HG03097 (cell line): ENCODE measurements around the gene IQGAP2.
"Not testable (repeated sequence)": the region's sequence is repeated elsewhere in the genome, so short reads cannot be mapped to it uniquely, and the experiment has no call there.

Experiments
- ATAC-seq: cut with Tn5 transposase; IDR thresholded peaks from one replicate; pipeline ENCODE4 v1.9.1; 2021; ENCODE audit not compliant: unreplicated experiment, low FRiP score

IQGAP2 gene

DNA sequence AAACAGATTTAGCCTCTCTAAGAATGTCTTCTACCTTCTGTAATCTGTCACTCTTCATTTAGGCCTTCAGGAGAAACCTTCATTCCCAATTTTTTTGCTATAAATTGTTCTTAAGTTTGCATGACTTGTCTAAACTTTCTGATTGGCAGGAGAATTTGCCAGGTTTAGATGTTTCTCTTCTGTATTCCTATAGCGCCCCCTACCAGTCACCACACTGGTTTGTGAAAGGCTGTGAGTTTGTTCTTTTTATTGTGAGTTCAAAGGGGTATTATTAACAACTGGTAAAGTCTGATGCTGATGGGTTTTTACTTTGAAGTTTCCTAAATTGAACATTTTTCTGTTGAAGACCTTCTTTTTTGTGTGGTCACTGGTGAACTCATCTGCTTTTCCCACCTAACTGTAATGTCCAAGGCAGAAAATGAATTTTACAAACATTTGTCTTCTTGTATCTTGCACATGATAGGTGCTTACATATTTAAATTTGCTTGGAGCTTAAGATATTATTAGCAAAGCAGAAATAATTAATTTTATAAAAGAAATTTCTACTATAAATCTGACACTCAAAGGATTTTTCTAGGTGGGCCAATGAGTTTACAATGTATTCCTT lies 238.5 kb downstream of the IQGAP2 start:
- ATAC-seq: no peak

DNA sequence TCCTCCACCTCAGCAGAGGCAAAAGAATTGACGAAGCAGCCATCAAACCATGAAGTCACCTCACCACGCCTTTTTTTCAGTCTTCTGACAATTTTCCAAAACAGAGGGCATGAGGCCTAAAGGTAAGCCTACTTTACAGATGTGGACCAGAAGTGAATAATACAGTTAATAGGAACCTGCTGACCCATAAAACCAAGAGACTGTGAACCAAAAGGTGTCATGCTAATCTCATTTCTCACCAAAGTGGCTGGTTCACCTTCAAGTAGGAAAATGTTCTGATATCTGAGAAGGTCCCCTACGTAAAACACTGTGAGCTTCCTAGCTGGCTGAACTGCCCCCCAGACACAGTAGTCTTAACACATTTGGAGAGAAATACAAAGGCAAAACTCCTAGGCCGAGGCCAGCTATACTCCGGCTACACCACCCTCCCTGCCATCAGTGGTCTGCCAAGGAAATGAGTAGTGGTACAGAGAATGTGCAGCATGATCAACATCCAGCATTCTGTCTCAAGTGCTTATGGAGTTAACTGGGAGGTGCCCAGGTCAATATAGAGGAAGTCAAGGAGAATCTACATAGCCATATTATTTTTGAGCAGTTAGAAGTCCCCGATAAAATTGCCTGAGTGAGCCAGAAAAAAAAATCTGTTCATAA lies 239.4 kb downstream of the IQGAP2 start:
- ATAC-seq: no peak

DNA sequence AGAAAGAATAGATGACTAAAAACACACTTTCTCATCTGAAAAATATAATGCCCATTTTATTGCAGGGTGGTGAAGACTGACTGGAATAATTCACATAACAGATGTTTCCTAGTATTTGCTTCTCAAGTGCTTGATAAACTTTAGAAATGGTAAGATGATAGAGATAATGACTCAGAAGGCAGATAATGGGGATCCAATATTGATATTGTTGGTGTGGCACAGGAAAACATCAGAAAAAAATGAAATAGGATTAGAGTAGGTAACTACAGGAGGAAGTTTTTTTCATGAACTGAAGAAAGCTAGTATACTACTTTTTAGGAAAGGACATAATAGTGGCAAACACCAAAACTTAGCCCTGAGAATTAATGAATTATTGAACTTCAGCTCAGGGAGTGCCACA lies 240.3 kb downstream of the IQGAP2 start:
- ATAC-seq: no peak

- ATAC-seq: no peak
Observed at GRCh38 chr5:76649140-76649539, 246.1 kb downstream of the IQGAP2 start.

DNA sequence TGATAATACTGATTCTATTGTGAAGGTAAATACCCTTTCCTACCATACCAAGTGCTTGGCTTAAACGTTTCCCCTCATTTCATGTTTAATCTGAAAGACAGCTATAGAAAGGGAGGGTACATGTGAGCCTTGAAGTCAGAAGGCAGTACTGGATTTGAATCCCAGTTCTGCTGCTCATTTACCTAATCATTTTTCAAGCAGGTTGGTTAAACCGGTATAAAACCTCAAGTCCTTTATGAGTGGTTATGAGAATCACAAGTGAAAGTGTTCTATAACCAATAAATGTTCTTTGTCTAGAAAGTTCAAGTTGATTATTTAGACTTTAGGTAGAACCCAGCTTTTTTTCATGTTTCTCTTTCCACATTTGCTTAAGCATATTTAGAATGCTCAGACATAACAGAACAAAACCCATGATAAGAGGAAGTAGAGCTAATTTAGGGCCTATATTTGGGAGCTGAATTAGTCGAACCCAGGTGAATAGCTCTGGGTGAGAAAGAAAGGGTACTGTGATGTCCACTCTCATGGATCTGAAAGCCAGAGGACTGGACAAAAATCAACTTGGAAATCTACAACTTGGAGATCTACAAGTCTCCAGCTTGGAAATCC lies 249.8 kb downstream of the IQGAP2 start:
- ATAC-seq: no peak

DNA sequence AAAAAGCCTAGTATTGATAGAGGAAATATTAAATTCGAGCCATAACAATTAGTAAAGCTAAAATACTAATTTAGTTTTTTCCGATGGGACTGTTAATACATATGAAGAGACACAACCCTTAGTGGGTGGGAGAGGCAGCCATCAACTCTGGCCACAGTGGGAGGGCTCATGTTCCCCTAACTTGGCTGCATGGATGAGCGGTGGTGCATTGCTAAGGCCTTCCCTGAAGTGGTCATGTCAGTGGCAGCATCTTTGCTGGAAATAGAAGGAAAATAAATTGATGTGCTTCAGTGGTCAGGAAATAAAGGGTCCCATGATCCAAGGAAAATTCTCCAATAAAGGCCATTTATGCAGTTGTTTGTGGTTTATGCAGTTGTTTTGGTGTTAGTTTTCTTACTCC lies 254.0 kb downstream of the IQGAP2 start:
- no peak for ATAC-seq

DNA sequence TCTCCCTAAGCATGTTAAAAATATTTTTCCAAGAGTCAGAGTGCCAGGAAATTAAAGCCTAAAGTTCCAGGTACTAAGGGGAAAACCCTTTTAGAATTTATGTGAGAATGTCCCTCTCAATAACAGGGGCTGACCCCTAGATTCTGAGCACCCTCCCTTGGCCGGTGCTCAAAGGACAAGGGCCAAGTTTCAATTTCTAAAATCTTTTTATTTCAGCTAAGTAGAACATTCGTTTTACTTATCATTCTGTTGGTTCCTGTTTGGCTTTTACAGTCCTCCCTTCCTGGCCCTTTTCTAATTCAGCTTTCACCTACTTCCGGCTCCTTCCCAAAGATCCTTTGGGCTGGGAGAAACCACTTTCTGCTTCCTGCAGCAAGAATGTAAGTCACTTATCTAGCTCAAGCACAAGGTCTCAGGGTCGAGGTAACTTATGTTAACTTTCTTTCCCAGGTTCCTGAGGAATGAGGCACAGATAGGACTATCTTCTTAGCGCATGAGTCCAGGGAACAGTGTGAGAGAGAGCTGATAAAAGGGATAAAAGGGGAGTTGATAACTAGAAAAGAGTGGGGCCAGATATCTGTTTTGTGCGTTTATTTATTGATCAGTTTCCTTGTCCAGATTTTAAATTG lies 254.7 kb downstream of the IQGAP2 start:
- ATAC-seq: no peak

GRCh38 chr5:76660360-76660759 lies 257.3 kb downstream of the IQGAP2 start:
- no peak for ATAC-seq

DNA sequence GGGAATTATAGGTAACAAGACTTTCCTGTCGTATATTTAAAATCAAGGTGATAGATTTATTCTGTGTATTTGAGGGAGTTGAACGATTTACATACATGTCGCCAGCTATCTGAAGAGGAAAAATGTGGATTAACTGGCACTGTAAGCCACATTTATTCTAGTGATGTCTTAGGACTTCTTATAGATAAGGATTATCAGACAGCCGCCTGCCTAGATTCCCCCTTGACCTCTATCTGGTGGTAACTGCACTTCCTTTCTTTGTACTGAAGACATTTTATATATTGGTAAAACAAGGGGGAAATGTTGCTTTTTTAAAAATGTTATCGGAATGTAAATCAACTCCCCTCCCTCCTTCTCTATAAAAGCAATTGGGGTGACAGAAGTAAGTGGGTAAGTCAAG lies 259.4 kb downstream of the IQGAP2 start:
- no peak for ATAC-seq

GRCh38 chr5:76663573-76663972 lies 260.5 kb downstream of the IQGAP2 start:
- ATAC-seq: no peak

DNA sequence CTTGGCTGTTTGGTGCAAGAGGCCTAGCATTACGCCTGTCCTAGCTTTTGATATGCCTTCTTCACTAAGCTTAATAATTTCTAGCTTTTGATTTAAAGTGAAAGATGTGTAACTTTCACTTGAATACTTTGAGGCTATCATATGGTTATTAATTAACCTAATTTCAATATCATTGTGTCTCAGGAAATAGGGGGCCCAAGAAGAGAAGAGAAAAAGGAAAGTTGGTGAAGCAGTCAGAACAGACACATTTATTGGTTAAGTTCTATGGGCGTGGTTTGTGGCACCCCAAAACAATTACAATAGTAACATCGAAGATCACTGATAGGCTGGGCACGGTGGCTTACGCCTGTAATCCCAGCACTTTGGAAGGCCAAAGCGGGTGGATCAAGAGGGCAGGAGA lies 261.0 kb downstream of the IQGAP2 start:
- no peak for ATAC-seq

DNA sequence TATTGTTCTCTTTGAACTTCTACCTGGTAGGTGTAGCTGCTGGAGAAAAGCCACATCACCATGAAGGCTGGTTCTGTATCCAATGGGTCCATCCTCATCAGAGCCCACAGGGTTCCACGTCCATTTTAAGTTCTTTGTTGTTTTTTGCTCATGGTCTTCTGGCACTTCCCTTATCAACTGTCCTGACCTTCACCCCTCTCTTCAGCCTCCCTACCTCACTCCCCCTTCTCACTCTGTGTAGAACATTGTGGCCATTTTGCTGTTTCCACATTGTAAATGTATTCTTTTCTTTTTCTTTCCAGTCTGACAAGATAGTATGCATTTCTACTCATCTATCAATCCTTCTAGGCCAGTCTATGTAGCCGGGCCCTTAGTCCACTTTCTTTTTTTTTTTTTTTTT lies 264.4 kb downstream of the IQGAP2 start:
- ATAC-seq: no peak

- ATAC-seq: no peak
Observed at GRCh38 chr5:76669245-76669644, 266.2 kb downstream of the IQGAP2 start.

- ATAC-seq: no peak
Observed at GRCh38 chr5:76670508-76670907, 267.4 kb downstream of the IQGAP2 start.

DNA sequence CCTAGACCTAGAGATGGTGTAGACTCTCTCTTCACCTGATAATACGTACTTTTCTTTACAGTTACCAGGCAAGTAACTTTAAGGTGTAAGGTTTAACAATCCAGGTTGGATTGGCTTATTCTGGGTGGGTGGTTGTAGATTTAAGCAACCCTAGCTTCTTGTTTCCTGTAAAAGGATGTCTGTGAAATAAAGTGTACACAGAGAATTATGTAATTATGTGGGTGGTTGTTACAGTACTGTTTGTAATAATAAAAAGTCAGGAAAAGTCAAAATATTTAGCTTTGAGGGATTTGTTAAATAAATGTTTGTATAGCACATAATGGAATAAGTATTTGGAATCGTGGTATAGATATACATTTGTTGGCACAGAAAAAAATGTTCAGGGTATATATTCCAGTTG lies 269.2 kb downstream of the IQGAP2 start:
- ATAC-seq: no peak

DNA sequence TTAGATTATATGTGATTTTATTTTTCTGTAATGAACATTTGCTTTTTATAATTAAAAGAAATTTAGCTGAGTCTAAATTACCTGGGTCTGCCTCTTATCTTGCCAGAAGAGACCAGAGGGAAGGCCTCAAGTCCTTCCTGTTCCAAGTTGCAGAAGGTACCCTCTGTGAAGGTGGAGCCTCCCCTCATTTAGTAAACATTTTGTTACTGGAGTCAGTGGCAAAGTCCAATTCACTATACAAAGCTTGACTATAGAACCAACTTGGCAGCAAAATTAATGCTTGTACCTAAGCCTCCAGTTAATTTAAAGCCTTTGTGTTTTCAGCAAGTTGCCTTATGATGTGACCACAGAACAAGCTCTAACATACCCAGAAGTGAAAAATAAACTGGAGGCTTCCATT lies 270.0 kb downstream of the IQGAP2 start:
- ATAC-seq: no peak

DNA sequence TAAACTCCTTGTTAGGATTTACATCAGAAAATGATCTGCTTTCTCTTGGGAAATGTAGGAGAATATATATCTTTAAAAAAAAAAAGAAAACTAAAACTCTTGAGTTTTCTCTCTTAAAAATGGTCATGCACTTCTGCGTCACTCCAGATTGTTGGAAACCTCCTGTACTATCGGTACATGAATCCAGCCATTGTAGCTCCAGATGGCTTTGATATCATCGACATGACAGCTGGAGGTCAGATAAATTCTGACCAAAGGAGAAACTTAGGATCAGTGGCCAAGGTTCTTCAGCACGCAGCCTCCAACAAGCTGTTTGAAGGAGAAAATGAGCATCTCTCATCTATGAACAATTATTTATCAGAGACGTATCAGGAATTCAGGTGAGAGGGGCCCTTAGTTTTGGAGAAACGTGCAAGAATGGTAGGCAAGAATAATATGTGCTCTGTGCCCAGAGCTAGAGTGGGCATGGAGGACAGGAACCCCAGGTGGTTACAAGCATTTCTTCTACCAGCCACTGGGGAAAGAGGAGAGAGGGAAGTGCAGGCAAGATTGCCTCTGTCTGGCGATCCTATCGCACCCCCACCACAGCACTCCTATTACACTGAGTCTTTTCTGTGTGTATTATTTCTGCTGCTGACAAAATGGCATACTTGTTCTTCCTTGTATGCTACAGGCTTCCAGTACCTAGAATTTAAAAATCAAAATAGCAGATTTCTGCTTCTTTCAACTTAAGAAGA lies 271.4 kb downstream of the IQGAP2 start:
- no peak for ATAC-seq

DNA sequence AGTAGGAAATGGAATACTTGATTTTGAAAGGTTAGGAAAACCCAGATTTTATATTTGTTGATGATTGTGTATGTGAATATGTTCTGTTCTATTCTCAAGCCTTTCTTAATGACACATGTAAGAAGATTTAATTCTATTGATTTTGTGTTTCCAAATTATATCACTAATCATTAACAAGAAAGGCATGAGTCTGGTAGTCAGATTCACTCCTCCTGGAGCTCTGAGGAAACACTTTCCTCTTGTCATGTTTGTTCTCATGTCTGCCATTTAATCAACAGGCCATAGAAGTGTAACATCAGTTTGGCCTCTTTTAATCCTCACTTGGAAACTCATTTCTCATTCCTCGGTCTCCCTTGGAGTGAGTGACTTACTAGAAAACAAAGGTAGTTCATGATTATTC lies 272.3 kb downstream of the IQGAP2 start:
- no peak for ATAC-seq

- ATAC-seq: no peak
Observed at GRCh38 chr5:76677849-76678472, 274.9 kb downstream of the IQGAP2 start.

DNA sequence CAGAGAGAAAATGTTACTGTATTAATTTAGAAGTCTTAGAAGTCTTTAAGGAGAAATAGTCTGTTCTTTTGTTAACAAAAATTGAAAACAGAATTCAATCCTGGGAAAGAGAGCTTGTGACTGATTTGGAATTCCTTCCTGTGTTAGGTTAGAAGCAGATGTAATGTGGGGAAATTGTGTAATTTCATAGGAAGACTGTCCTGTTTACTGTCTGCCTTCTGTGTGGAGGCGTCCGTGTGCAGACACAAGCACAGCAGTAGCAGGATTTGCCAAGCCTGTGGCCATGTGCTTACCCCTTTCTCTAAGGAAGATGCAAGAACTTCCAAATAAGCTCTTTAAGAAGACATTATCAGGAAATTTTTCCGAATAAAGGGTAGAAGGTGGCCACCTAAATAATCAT lies 276.1 kb downstream of the IQGAP2 start:
- no peak for ATAC-seq

GRCh38 chr5:76680826-76681225 lies 277.7 kb downstream of the IQGAP2 start:
- ATAC-seq: not testable (repeated sequence)
